ENCODE measurements around the gene CORO1C. TPM values are rescaled to one million over a fixed set of nuclear protein-coding genes. Genes with fewer than 3 reads are reported as not detected.
"Not testable (repeated sequence)": the region's sequence is repeated elsewhere in the genome, so short reads cannot be mapped to it uniquely, and the experiment has no call there.

Gene CORO1C
- total RNA-seq, 2 experiments from 2014 or later, result 30.9 to 35.7 TPM

DNA sequence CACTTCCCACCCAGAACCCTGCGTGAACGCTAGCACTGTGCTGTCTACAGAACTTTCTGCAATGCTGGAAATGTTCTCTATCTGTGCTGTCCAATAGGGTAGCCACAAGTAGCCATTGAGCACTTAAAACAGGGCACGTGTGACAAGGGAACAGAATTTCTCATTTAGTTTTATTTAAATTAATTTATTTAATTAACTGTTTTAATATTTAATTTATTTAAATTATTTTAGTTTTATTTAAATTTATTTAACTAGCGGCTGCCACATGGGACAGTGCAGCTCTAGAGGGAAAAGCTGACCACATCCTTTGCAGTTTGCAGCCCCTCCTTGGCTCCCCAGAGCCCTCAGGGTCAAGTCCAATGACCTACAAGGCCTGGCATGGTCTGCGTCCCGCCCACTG, 35.0 kb upstream of the CORO1C start:
- DNase-seq, result no peak
- peaks cover 8% of the 10 kb centered on the region for H3K27me3 Mint-ChIP-seq

DNA sequence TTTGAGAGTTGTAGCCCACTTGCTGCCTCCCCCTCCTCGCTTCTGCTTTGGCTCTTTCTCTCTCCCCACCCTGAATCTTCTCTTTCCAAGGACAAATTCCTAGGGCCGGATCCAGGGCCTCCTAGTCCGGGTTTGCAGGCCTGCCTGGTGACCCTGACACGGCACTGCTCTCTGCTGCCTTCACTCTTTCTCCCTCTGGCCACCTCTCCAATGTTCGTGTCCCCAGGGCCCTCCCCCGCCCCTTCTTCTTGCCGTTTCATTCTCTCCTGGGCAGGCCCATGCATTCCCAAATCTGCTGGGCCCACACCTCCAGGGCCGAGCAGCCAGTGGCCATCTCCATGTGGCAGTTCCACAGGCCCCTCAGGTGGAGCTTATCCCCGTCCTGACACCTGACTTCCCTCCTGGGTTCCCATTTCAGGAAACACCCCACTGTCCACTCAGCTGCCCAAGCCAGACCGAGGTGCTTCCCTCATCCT, 34.0 kb upstream of the CORO1C start:
- DNase-seq, result no peak
- no peak overlapping the region for H3K4me3 Mint-ChIP-seq
- no peaks in the 10 kb centered on the region for H3K9me3 Mint-ChIP-seq
- H3K27ac Mint-ChIP-seq, result no peak overlapping the region
- peaks cover 3% of the 10 kb centered on the region for H3K4me1 Mint-ChIP-seq
- CTCF ChIA-PET, result no interaction called here
- POLR2A ChIA-PET, result no interaction called here
- no peaks in the 10 kb centered on the region for H3K36me3 Mint-ChIP-seq (ENCODE audit: low read depth)
- peaks cover 8% of the 10 kb centered on the region for H3K27me3 Mint-ChIP-seq

More for the DNA sequence above, 35.0 kb upstream of the CORO1C start:
- Mint-ChIP-seq H3K4me3 (no peak overlapping the region), H3K36me3 (ENCODE audit: low read depth) (no peaks in the 10 kb centered on the region), H3K27ac (no peak overlapping the region), H3K4me1 (peaks cover 3% of the 10 kb centered on the region), H3K9me3 (no peaks in the 10 kb centered on the region)
- ChIA-PET CTCF (no interaction called here), POLR2A (no interaction called here)

DNA sequence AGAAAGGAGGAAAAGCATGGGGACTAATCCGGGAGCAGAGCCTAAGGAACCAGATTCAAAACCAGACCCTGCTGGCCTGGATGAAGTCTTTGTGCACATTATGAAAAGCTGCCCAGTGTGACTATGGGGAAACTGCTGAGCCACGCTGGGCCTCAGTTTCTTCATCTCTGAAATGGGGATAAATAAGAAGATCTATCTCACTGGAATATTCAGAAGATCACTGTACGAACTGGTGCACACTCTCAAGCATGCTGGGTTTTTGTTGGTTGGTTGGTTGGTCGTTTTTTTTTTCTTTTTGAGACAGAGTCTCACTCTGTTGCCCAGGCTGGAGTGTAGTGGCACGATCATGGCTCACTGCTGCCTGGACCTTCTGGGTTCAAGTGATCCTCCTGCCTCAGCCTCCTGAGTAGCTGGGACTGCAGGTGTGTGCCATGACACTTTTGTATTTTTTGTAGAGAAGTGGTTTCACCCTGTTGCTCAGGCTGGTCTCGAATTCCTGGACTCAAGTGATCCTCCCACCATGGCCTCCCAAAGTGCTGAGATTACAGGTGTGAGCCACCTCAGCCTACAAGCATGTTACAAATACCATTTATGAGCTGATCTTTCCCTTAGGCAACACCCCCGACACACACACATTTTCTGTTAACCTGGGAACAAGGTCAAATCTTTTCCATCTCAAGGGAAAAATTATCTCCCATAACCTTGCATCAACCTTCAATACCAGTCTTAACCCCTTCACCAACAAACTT, 33.4 kb upstream of the CORO1C start:
- H3K4me1 Mint-ChIP-seq, result peaks cover 3% of the 10 kb centered on the region
- no peak for DNase-seq
- H3K4me3 Mint-ChIP-seq, result no peak overlapping the region
- ChIA-PET CTCF (no interaction called here), POLR2A (no interaction called here)
- peaks cover 8% of the 10 kb centered on the region for H3K27me3 Mint-ChIP-seq
- H3K27ac Mint-ChIP-seq, result no peak overlapping the region
- H3K9me3 Mint-ChIP-seq, result no peaks in the 10 kb centered on the region
- no peaks in the 10 kb centered on the region for H3K36me3 Mint-ChIP-seq (ENCODE audit: low read depth)

DNA sequence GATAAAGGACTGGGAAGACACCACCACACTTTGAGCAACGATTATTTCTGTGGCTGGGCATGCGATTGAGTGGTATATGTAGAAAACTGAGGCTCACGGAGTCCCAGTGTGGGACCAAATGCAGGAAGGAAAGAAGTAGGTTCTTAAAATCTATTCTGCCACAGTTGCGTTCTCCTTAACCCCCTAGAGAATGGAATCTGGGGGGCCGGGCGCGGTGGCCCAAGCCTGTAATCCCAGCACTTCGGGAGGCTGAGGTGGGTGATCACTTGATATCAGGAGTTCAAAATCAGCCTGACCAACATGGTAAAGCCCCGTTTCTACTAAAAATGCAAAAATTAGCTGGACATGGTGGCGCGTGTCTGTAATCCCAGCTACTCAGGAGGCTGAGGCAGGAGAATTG, 29.9 kb upstream of the CORO1C start:
- H3K4me1 Mint-ChIP-seq, result no peaks in the 10 kb centered on the region
- no peaks in the 10 kb centered on the region for H3K9me3 Mint-ChIP-seq
- ChIA-PET POLR2A (interaction anchor here (0.8 kb wide), 1 partner anchor 51 kb away, joined by 3 read pairs; no protein-coding TSS in a partner anchor), CTCF (no interaction called here)
- no peaks in the 10 kb centered on the region for H3K27me3 Mint-ChIP-seq
- DNase-seq, result no peak
- no peak overlapping the region for H3K27ac Mint-ChIP-seq
- H3K36me3 Mint-ChIP-seq (ENCODE audit: low read depth), result no peaks in the 10 kb centered on the region
- H3K4me3 Mint-ChIP-seq, result no peak overlapping the region

DNA sequence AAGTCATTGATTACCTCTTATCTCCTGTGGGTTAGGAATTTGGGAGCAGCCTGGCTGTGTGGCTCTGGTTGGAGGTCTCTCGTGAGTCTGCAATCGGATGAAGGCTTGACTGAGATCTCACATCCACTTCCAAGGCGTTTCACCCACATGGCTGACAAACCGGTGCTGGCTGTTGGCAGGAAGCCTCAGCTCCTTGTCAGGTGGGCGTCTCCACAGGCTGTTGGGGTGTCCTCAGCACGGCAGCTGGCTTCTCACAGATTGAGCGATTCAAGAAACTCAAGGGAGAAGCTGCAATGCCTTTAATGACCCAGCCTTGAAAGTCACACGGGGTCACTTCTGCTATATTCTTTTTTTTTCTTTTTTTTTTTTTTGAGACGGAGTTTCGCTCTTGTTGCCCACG, 28.6 kb upstream of the CORO1C start:
- Mint-ChIP-seq H3K27me3 (no peaks in the 10 kb centered on the region), H3K9me3 (no peaks in the 10 kb centered on the region), H3K36me3 (ENCODE audit: low read depth) (no peaks in the 10 kb centered on the region), H3K4me1 (no peaks in the 10 kb centered on the region), H3K27ac (no peak overlapping the region), H3K4me3 (no peak overlapping the region)
- no peak for DNase-seq
- ChIA-PET CTCF (interaction anchor here (0.7 kb wide), 1 partner anchor 43 kb away, joined by 3 read pairs; no protein-coding TSS in a partner anchor), POLR2A (no interaction called here)

DNA sequence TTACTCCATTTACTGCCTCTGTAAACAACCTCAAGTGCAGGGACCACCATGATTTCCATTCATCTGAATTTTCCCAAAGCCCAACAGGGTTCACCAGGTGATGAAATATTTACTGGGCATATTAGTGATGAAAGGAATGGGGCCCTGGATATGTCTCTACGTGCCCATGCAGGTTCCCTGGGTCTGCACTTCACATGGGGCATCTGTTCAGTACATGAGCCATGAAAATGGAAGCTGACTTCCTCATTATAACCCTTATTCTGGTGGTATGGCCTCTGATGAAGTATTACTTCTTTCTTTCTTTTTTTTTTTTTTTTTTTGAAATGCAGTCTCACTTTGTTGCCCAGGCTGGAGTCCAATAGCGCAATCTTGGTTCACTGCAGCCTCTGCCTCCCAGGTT, 26.5 kb upstream of the CORO1C start:
- Mint-ChIP-seq H3K9me3 (no peaks in the 10 kb centered on the region), H3K4me1 (no peaks in the 10 kb centered on the region), H3K4me3 (no peak overlapping the region), H3K36me3 (ENCODE audit: low read depth) (no peaks in the 10 kb centered on the region), H3K27me3 (no peaks in the 10 kb centered on the region), H3K27ac (no peak overlapping the region)
- ChIA-PET POLR2A (no interaction called here), CTCF (interaction anchor here (0.7 to 1.6 kb wide), 2 partner anchors 93 to 212 kb away, joined by 3 to 4 read pairs; no protein-coding TSS in a partner anchor)
- DNase-seq, result no peak

DNA sequence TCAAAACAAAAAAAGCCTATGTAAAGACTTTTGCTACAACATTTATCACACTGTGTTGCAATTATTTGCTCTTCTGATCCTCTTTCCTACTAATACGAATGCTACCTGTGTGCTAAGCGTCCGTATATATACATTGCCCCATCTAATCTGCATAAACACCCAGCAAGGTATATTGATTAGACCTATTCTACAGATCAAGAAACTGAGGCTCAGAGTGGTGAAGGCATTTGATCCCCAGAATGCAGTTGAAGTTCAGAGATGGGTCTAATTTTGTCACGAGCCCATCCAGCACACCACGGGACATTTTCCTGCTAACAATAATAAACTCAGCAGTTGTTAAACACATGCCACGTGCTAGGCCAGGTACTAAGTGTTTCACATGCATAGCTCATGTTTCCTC, 25.1 kb upstream of the CORO1C start:
- DNase-seq, result no peak
- Mint-ChIP-seq H3K4me1 (no peaks in the 10 kb centered on the region), H3K4me3 (no peak overlapping the region), H3K27ac (no peak overlapping the region), H3K36me3 (ENCODE audit: low read depth) (no peaks in the 10 kb centered on the region), H3K27me3 (no peaks in the 10 kb centered on the region), H3K9me3 (no peaks in the 10 kb centered on the region)
- ChIA-PET POLR2A (no interaction called here), CTCF (interaction anchor here (1.6 kb wide), 1 partner anchor 92 kb away, joined by 4 read pairs; no protein-coding TSS in a partner anchor)

DNA sequence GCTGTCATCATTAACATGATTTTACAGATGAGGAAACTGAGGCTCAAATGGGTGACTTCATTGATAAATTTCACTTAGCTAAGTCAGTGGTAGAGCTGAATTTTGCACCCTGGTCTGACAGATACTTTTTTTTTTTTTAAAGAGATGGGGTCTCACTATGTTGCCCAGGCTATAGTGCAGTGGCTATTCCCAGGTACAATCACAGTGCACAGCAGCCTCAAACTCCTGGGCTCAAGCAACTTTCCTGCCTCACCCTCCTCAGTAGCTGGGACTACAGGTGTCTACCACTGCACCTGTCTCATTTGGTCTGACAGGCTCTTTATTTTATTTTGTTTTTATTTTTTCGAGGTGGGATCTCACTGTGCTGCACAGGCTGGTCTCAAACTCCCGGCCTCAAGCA, 24.2 kb upstream of the CORO1C start:
- no peak for DNase-seq
- Mint-ChIP-seq H3K4me3 (no peak overlapping the region), H3K36me3 (ENCODE audit: low read depth) (no peaks in the 10 kb centered on the region), H3K27me3 (no peaks in the 10 kb centered on the region), H3K4me1 (no peaks in the 10 kb centered on the region), H3K27ac (no peak overlapping the region), H3K9me3 (no peaks in the 10 kb centered on the region)
- ChIA-PET POLR2A (no interaction called here), CTCF (interaction anchor here (0.7 to 1.2 kb wide), 2 partner anchors 91 to 1337 kb away, joined by 3 to 4 read pairs; no protein-coding TSS in a partner anchor)

DNA sequence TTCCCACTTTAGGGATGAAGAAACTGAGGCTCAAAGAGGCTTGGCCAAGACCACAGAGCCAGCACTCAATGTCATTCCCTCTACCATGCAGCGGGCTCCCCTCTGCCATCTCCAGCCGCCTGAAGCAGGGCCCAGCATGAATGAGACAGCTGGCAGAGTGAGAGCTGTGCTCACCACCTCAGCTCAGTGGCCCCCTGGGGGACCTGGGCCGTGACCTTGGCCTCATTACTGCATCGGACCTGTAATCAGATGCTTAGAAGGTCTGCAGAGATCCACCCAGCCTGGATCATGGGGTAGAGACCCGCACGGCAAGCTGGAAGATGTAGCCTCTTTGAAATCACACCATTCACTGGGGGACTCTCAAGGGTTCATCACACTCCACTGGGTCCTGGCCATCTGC, 22.7 kb upstream of the CORO1C start:
- Mint-ChIP-seq H3K4me1 (no peaks in the 10 kb centered on the region), H3K27me3 (no peaks in the 10 kb centered on the region), H3K36me3 (ENCODE audit: low read depth) (no peaks in the 10 kb centered on the region), H3K4me3 (no peak overlapping the region), H3K27ac (no peak overlapping the region), H3K9me3 (no peaks in the 10 kb centered on the region)
- no peak for DNase-seq
- ChIA-PET CTCF (interaction anchor here (3.1 kb wide), 1 partner anchor 89 kb away, joined by 7 read pairs; no protein-coding TSS in a partner anchor), POLR2A (no interaction called here)

DNA sequence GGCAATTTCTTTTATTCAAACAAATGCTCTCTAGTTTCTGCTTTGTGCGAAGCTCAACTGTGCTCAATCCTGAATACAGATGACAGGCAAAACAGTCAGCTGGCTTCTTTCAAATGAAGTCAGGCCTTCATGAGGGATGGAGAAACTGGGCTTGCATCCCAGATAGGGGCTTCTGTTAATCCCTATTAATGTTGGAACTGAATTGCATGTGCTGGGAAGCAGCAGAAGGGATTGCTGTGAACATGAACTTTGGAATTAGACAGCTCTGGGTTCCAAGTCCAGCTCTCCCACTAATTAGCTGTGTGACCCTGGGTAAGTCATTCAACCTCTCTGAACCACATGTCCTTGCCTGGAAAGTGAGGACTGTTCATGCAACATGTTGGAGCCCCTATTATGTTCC, 21.1 kb upstream of the CORO1C start:
- CTCF ChIA-PET, result interaction anchor here (0.7 to 3.1 kb wide), 2 partner anchors 88 to 759 kb away, joined by 5 to 7 read pairs; no protein-coding TSS in a partner anchor
- no peak for DNase-seq
- Mint-ChIP-seq H3K9me3 (no peaks in the 10 kb centered on the region), H3K36me3 (ENCODE audit: low read depth) (no peaks in the 10 kb centered on the region), H3K27me3 (no peaks in the 10 kb centered on the region), H3K27ac (no peak overlapping the region), H3K4me1 (no peaks in the 10 kb centered on the region), H3K4me3 (no peak overlapping the region)
- POLR2A ChIA-PET, result no interaction called here

DNA sequence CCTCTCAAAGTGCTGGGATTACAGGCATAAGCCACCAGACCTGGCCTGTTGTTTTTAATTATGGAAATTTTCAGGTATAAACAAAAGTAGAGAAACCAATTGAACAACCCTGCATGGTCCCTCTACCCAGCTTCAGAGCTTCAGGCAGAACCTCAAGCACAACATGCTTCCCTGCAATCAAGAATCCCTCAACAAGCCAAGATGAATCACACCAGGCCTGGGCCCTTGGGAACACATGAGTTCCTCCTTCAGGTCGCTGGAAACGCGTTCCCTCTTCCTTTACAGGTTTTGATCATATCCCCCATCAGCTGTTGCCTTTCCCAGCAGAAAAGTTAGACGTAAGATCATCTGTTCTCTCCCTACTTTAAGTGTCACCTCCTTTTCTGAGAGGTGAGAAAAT, 20.5 kb upstream of the CORO1C start:
- H3K36me3 Mint-ChIP-seq (ENCODE audit: low read depth), result no peaks in the 10 kb centered on the region
- ChIA-PET POLR2A (no interaction called here), CTCF (interaction anchor here (3.1 kb wide), 1 partner anchor 87 kb away, joined by 7 read pairs; no protein-coding TSS in a partner anchor)
- H3K4me3 Mint-ChIP-seq, result no peak overlapping the region
- no peaks in the 10 kb centered on the region for H3K9me3 Mint-ChIP-seq
- no peak for DNase-seq
- H3K4me1 Mint-ChIP-seq, result no peaks in the 10 kb centered on the region
- H3K27me3 Mint-ChIP-seq, result no peaks in the 10 kb centered on the region
- no peak overlapping the region for H3K27ac Mint-ChIP-seq

DNA sequence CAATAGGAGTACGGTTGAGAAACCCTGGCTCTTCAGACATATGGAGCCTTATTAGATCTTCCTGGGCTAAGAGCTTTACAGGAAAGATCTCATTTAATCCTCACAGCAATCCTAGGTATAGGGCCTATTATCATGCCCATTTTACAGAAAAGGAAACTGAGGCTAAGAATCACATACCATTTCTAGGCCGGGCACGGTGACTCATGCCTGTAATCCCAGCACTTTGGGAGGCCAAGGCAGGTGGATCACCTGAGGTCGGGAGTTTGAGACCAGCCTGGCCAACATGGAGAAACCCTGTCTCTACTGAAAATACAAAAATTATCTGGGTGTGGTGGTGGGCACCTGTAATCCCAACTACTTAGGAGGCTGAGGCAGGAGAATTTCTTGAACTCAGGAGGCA, 19.7 kb upstream of the CORO1C start:
- H3K27me3 Mint-ChIP-seq; H3K9me3 Mint-ChIP-seq; DNase-seq; POLR2A ChIA-PET; H3K27ac Mint-ChIP-seq; H3K4me1 Mint-ChIP-seq; H3K36me3 Mint-ChIP-seq (ENCODE audit: low read depth); H3K4me3 Mint-ChIP-seq: not testable (repeated sequence)
- CTCF ChIA-PET, result interaction anchor here (3.1 kb wide), 1 partner anchor 86 kb away, joined by 7 read pairs; no protein-coding TSS in a partner anchor

DNA sequence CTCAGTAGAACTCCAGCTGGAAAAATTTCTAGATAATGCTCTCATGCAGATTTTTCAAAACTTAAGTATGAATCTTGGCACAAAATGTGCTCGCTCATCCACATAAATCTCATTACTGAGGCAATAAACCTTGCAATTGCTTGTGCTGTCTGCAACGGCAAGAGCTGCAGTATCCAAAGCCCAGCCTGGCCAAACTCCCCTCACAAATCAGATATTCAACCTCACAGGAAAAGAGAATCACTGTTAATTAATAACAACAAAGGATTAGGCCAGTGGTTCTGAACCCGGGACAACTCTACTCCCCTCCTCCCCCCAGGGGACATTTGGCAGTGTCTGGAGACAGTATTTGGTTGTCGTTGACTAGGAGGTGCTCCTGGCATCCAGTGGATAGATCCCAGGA, 19.2 kb upstream of the CORO1C start:
- no peak for DNase-seq
- CTCF ChIA-PET, result no interaction called here
- Mint-ChIP-seq H3K9me3 (no peaks in the 10 kb centered on the region), H3K4me3 (no peak overlapping the region), H3K4me1 (no peaks in the 10 kb centered on the region), H3K36me3 (ENCODE audit: low read depth) (no peaks in the 10 kb centered on the region), H3K27me3 (no peaks in the 10 kb centered on the region), H3K27ac (no peak overlapping the region)
- POLR2A ChIA-PET, result no interaction called here

DNA sequence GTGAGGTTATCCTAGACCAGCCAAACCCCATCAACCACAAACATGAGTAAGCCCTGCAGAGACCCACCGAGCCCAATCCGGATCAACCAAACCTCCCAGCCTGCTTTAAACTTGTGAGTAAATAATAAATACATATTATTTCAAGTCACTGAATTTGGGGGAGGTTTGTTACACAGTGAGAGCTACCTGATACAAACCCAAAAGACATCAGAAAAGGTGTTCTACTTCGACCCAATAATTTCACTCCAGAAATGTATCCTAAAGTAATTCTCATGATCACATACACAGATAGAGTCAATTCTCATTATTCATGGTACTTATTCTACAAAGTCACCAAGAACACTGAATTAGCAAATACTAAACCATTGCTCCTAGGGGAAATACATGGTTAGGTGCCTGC, 16.2 kb upstream of the CORO1C start:
- ChIA-PET CTCF (no interaction called here), POLR2A (no interaction called here)
- Mint-ChIP-seq H3K36me3 (ENCODE audit: low read depth) (no peaks in the 10 kb centered on the region), H3K4me3 (no peak overlapping the region), H3K27ac (no peak overlapping the region), H3K9me3 (no peaks in the 10 kb centered on the region), H3K27me3 (peaks cover 4% of the 10 kb centered on the region), H3K4me1 (no peaks in the 10 kb centered on the region)
- no peak for DNase-seq

Data from activated CD4-positive, alpha-beta memory T cell treated with anti-CD3 and anti-CD28 coated beads, Interleukin-2, amount 10 ng/mL, durations not matched to agents 7 days and 5 days (primary cell).